Prostate gland (tissue), 2 donors: ENCODE results near the gene OPN1SW.

Experiments
- CTCF ChIP-seq, 4 experiments: fragments of 200-600 bp in 2 of 4; fragments of 450-650 bp in 2 of 4; sonication (generic) in 2 of 4; IDR thresholded peaks; 1 replicate in 3 of 4; 2 replicates in 1 of 4; pipeline ENCODE4 v1.5.1; 2016 to 2019; ENCODE audit warnings: antibody characterized with exemption in 4 of 4, mild to moderate bottlenecking in 2 of 4, moderate library complexity in 2 of 4
- POLR2A ChIP-seq: fragments of 450-650 bp; IDR thresholded peaks from one replicate; pipeline ENCODE4 v1.6.1; 2016; ENCODE audit warnings: antibody characterized with exemption, mild to moderate bottlenecking

DNA sequence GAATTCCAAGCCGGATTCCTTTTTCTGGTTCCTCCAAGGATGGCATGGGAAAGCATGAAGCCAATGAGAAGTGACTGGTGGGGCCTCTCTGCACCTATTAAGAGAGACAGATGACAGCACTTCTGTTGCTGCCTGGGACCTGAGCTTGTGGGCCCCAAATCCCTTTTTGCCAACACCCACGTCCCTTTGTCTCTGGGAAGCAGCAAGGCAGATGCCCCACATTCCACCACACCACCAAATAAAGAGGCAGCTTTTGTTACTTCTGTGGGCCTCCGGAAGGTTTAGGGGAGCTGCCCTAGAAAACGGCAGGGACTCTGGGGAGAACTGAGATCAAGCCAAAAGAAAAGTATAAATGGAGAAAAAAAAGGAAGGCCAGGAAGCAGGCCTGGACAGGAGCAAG lies 19.5 kb upstream of the OPN1SW start:
- TF ChIP-seq POLR2A (no peak), CTCF (IDR thresholded peaks at IDR 0.05) (no peak)
